ENCODE data around the gene TMBIM4. TPM values are rescaled to one million over a fixed set of nuclear protein-coding genes. Genes with fewer than 3 reads are reported as not detected.

Gene TMBIM4
- polyA plus RNA-seq, 2 of the 4 experiments (the other 2 are of a cell fraction) = 55.9 to 87.4 TPM

GRCh38 chr12:66166561-66166960, 3.2 kb downstream of the TMBIM4 start:
- CTCF ChIA-PET = no interaction called here
- ATAC-seq (no peak), FAIRE-seq (no peak), DNase-seq (ENCODE audit: low read depth in 1 of 2, low spot score in 1 of 2) (no peak)
- H3K27ac ChIP-seq = no peak overlapping the region
- TF ChIP-seq CBX8 (IDR thresholded peaks at IDR 0.05) (no peak), ZC3H11A (IDR thresholded peaks at IDR 0.05) (no peak), ZSCAN20 (CRISPR knock-in tag; IDR thresholded peaks at IDR 0.05) (no peak), JUN (IDR thresholded peaks at IDR 0.05) (no peak), GATA3 (IDR thresholded peaks at IDR 0.05; ENCODE audit: borderline replicate concordance) (no peak)
- no peak overlapping the region for H3K4me2 ChIP-seq
- H3K4me3 ChIP-seq = no peak overlapping the region
- 85% methylated on average over 2 of the region's 2 CpGs for WGBS (ENCODE audit: missing lambda C conversion rate)
- POLR2A ChIA-PET = no interaction called here
- H3K4me1 ChIP-seq = peaks cover 6% of the 10 kb centered on the region
- peaks cover 12% of the 10 kb centered on the region for H3K9me3 ChIP-seq

GRCh38 chr12:66165141-66165540, 4.7 kb downstream of the TMBIM4 start:
- TF ChIP-seq CBX2 (IDR thresholded peaks at IDR 0.05; ENCODE audit: borderline replicate concordance, low read depth) (no peak), RNF2 (IDR thresholded peaks at IDR 0.05; ENCODE audit: borderline replicate concordance, low read depth) (no peak), HEYL (CRISPR knock-in tag; IDR thresholded peaks at IDR 0.05) (no peak), MAZ (IDR thresholded peaks at IDR 0.05; ENCODE audit: borderline replicate concordance, low read depth, low read length) (no peak), EP300 (IDR thresholded peaks at IDR 0.05) (no peak), NPAS2 (CRISPR knock-in tag; IDR thresholded peaks at IDR 0.05; ENCODE audit: borderline replicate concordance) (no peak), RCOR1 (IDR thresholded peaks at IDR 0.05; ENCODE audit: low read depth, low read length) (no peak), E2F6 (IDR thresholded peaks at IDR 0.05; ENCODE audit: borderline replicate concordance, low read depth) (no peak), HDAC2 (IDR thresholded peaks at IDR 0.05) (no peak), MAFK (IDR thresholded peaks at IDR 0.05; ENCODE audit: partially characterized antibody) (no peak), FOSB (CRISPR knock-in tag; IDR thresholded peaks at IDR 0.05) (no peak), SMC3 (IDR thresholded peaks at IDR 0.05) (no peak), PBX3 (IDR thresholded peaks at IDR 0.05) (no peak), JUNB (IDR thresholded peaks at IDR 0.05) (no peak), HMGXB4 (CRISPR knock-in tag; IDR thresholded peaks at IDR 0.05; ENCODE audit: borderline replicate concordance) (no peak), SREBF2 (IDR thresholded peaks at IDR 0.05) (no peak), NFE2L2 (conservative IDR thresholded peaks at IDR 0.05; ENCODE audit: low read length) (no peak), FOXS1 (CRISPR knock-in tag; IDR thresholded peaks at IDR 0.05) (no peak)
- H3K4me3 ChIP-seq = no peak overlapping the region
- 79% methylated on average over 2 of the region's 2 CpGs for WGBS (ENCODE audit: missing lambda C conversion rate)
- ATAC-seq (no peak), DNase-seq (ENCODE audit: low read depth in 1 of 2, low spot score in 1 of 2) (no peak), FAIRE-seq (no peak)
- no peak overlapping the region for H3K4me2 ChIP-seq
- CTCF ChIA-PET = no interaction called here
- peaks cover 12% of the 10 kb centered on the region for H3K9me3 ChIP-seq
- no peak overlapping the region for H3K27ac ChIP-seq
- POLR2A ChIA-PET = no interaction called here
- H3K4me1 ChIP-seq = peaks cover 6% of the 10 kb centered on the region

- WGBS (ENCODE audit: missing lambda C conversion rate) = 86% methylated on average over 3 of the region's 3 CpGs
- H3K4me3 ChIP-seq = no peak overlapping the region
- TF ChIP-seq HOXB13 (CRISPR knock-in tag; IDR thresholded peaks at IDR 0.05; ENCODE audit: low read depth) (no peak), ZSCAN20 (CRISPR knock-in tag; IDR thresholded peaks at IDR 0.05) (no peak), TP53 (CRISPR knock-in tag; IDR thresholded peaks at IDR 0.05) (no peak), REST (IDR thresholded peaks at IDR 0.05) (no peak), HEYL (CRISPR knock-in tag; IDR thresholded peaks at IDR 0.05) (no peak), CBX8 (IDR thresholded peaks at IDR 0.05) (no peak), KDM5A (IDR thresholded peaks at IDR 0.05) (no peak)
- ATAC-seq (no peak), FAIRE-seq (no peak), DNase-seq (ENCODE audit: low read depth in 1 of 2, low spot score in 1 of 2) (no peak)
- H3K27ac ChIP-seq = no peak overlapping the region
- H3K4me1 ChIP-seq = peaks cover 6% of the 10 kb centered on the region
- peaks cover 12% of the 10 kb centered on the region for H3K9me3 ChIP-seq
- H3K4me2 ChIP-seq = no peak overlapping the region
- CTCF ChIA-PET = no interaction called here
- POLR2A ChIA-PET = no interaction called here
These were observed 5.4 kb downstream of the TMBIM4 start for GRCh38 chr12:66164349-66164821.

Data from A549 (cell line).